ENCODE data around the gene TTLL11.

- TF ChIP-seq CTCF (IDR thresholded peaks at IDR 0.05), result no peak
- no peak for TF ChIP-seq POLR2AphosphoS5 (IDR thresholded peaks at IDR 0.05)
- TF ChIP-seq EP300 (IDR thresholded peaks at IDR 0.05), result no peak
- no peak for TF ChIP-seq POLR2A (IDR thresholded peaks at IDR 0.05)
These were observed 235.2 kb downstream of the TTLL11 start for GRCh38 chr9:121857928-121858327.

Data from upper lobe of left lung (tissue), 4 donors.